A549 treated with ZK216348 at 1 μM for 4 hours (cell line): ENCODE results near the gene NCF1. TPM values are rescaled to one million over a fixed set of nuclear protein-coding genes. Genes with fewer than 3 reads are reported as not detected.

Source experiments
- total RNA-seq: library from RNA; stranded (reverse); fragments of 200-300 nt; extraction: Qiagen RNA extraction; gene quantifications from 5 replicates; pipeline ENCODE4 v1.2.3, GENCODE V29; 2022; ENCODE audit warnings: low read depth

Gene NCF1
- total RNA-seq = 0.28 TPM in 1 of 5 replicates, not detected in the others

GRCh38 chr7:74773760-74774750, at the start of gene NCF1:
NCF1 (plus strand) TSS chr7:74774011; CDS start chr7:74774032, 21 bp downstream.

Other genes with a start within 250 kb of the NCF1 start
- gene GTF2I, start 116.3 kb upstream of the NCF1 start, total RNA-seq = 66.1 to 105 TPM (median 95.3 TPM) in 5 replicates
- 4.5 to 9.4 TPM (median 6.9 TPM) in 5 replicates for gene GTF2IRD2, start 77.6 kb downstream of the NCF1 start, total RNA-seq
- 1.7 to 4.7 TPM (median 4.2 TPM) in 5 replicates for gene CASTOR2, start 190.7 kb downstream of the NCF1 start, total RNA-seq